Calu3 (cell line): ENCODE results near the gene NSF. TPM values are rescaled to one million over a fixed set of nuclear protein-coding genes. Genes with fewer than 3 reads are reported as not detected.

Experiments
- BruUV-seq: library from RNA; stranded (reverse); fragments of 400-500 nt; replicated peaks from 2 replicates; lab custom pipeline; 2021; lab: Mats Ljungman, UMichigan
- CTCF ChIA-PET: fragments of 300-600 bp; sonication (Branson Sonifier 250); formaldehyde crosslinking; loops from one replicate; lab custom pipeline; 2022; ENCODE audit warnings: antibody characterized with exemption; lab: Charles Lee
- DNase-seq: peaks from one replicate; pipeline ENCODE4 v3.0.0; 2022
- H3K27ac Mint-ChIP-seq: one replicate; pipeline ENCODE4 v1.8.0; 2022; ENCODE audit warnings: mixed read lengths; ENCODE audit not compliant: unreplicated experiment
- H3K27me3 Mint-ChIP-seq: one replicate; pipeline ENCODE4 v1.8.0; 2022; ENCODE audit warnings: mixed read lengths; ENCODE audit not compliant: unreplicated experiment
- H3K36me3 Mint-ChIP-seq: one replicate; pipeline ENCODE4 v1.8.0; 2022; ENCODE audit warnings: mild to moderate bottlenecking, moderate library complexity, mixed read lengths; ENCODE audit not compliant: insufficient read depth, unreplicated experiment
- H3K4me1 Mint-ChIP-seq: one replicate; pipeline ENCODE4 v1.8.0; 2022; ENCODE audit warnings: mild to moderate bottlenecking, low read depth, mixed read lengths; ENCODE audit not compliant: unreplicated experiment
- H3K4me3 Mint-ChIP-seq: one replicate; pipeline ENCODE4 v1.8.0; 2022; ENCODE audit warnings: mild to moderate bottlenecking, low read depth, moderate library complexity, mixed read lengths; ENCODE audit not compliant: unreplicated experiment
- H3K9me3 Mint-ChIP-seq: one replicate; pipeline ENCODE4 v1.8.0; 2022; ENCODE audit warnings: low read depth, mixed read lengths; ENCODE audit not compliant: unreplicated experiment
- intact Hi-C: fragments of 100-400 bp; cut with micrococcal nuclease; formaldehyde crosslinking; loops from one replicate; pipeline ENCODE4 v1.10.0; 2022; ENCODE audit not compliant: unreplicated experiment
- total RNA-seq: library from RNA; stranded (reverse); gene quantifications from 2 replicates; pipeline ENCODE4 v1.2.3, GENCODE V29; 2022
- TF ChIP-seq, protein P1 (sequence below): fragments of 200-600 bp; IDR thresholded peaks from one replicate; pipeline ENCODE4 v1.8.0; 2022; ENCODE audit warnings: antibody characterized with exemption; ENCODE audit not compliant: unreplicated experiment

NSF gene
- total RNA-seq, 1 experiment from 2014 or later, result 79.0 TPM

DNA sequence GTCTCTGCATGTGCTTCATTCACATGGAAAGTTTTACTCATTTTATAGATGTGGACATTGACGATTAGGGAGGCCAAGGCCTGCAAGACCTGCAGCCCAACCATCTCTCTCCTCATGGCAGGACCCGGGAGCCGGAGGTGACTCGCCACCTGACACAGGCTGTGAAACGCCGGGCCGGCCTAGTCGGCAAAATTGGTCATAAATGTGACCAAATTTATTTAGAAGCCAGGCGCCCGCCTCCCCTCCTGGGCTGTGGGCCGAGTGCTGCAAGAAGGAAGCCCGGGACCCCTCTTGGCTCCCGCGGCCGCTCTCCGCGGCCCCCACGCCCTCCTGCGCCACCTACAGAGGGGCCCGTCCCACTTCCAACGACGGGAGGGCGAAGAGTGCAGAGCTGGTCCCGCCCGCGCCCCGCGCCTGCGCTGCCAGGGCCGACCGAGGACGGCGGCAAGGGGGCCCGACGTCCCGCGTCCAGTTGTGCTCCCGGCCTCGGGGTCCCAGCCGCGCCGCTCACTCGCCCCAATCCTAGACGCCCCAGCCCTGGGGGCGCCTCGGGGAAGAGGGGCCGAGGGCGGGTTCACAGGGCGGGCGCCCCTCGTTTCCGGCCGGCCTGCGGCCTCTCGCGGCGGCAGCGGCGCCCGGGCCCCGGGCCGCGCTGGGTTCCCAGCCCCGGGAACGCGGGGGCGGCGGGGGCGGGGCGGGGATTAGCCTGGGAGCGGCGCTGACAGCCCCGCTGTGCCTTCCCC, 180.5 kb downstream of the NSF start:
- H3K9me3 Mint-ChIP-seq, result no peaks in the 10 kb centered on the region
- peaks cover 5% of the 10 kb centered on the region for H3K4me1 Mint-ChIP-seq
- peak overlapping the region; percentile 70 for H3K4me3 Mint-ChIP-seq
- no peaks in the 10 kb centered on the region for H3K27me3 Mint-ChIP-seq
- TSS peak; percentile 39 for BruUV-seq
- H3K36me3 Mint-ChIP-seq, result peaks cover 30% of the 10 kb centered on the region
- intact Hi-C loops, result no loop called here
- DNase-seq, result peak; percentile 82
- TF ChIP-seq, protein P1, sequence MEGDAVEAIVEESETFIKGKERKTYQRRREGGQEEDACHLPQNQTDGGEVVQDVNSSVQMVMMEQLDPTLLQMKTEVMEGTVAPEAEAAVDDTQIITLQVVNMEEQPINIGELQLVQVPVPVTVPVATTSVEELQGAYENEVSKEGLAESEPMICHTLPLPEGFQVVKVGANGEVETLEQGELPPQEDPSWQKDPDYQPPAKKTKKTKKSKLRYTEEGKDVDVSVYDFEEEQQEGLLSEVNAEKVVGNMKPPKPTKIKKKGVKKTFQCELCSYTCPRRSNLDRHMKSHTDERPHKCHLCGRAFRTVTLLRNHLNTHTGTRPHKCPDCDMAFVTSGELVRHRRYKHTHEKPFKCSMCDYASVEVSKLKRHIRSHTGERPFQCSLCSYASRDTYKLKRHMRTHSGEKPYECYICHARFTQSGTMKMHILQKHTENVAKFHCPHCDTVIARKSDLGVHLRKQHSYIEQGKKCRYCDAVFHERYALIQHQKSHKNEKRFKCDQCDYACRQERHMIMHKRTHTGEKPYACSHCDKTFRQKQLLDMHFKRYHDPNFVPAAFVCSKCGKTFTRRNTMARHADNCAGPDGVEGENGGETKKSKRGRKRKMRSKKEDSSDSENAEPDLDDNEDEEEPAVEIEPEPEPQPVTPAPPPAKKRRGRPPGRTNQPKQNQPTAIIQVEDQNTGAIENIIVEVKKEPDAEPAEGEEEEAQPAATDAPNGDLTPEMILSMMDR, result peak; percentile 52
- CTCF ChIA-PET, result no interaction called here
- no peak overlapping the region for H3K27ac Mint-ChIP-seq

DNA sequence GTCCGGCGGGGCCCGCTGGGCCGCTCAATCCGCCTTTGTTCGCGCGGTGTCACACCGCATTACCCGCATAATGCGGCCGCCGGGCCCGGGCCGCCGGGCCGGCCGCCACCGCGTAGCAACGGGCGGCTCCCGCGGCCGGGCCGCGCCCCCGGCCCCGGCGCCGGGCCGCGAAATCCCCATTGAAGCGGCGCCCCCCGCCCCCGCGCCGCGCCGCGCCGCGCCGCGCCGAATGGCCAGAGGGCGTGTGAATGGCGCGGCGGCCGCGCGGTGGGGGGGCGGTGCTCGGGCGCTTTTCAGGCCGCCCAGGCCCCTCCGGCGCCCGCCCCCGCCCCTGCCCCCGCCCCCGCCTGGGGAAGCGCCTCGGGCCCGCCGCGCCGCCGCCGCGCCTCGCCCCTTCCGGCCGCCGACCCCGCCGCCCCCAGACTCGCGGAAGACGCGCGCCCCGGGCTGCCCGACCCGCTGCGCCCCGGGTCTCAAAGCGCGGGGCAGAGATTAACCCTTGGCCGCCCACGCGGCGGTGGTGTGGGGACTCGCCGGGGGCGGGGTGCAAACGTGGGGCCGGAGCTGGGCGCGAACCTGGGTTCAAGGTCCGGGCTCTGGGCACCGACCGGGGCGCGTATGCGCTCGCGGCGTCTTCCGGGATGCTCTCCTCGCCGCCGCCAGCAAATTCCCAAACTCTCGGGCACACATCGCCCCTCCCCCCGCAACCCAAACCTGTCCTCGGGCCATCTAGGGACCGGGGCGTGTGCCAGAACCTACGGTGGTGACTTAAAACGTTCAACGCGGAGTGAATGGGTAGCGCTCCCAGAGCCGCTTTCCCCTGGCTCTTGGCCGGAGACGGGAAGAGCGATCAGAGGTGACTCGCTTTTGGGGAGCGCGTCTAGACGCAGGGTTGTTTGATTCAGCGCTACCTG, 181.3 kb downstream of the NSF start:
- Mint-ChIP-seq H3K27ac (no peak overlapping the region), H3K36me3 (peaks cover 30% of the 10 kb centered on the region), H3K4me3 (peak overlapping the region; percentile 70), H3K27me3 (peaks cover 7% of the 10 kb centered on the region), H3K4me1 (peaks cover 5% of the 10 kb centered on the region), H3K9me3 (no peaks in the 10 kb centered on the region)
- BruUV-seq, result no TSS peak
- peak; percentile 65 for DNase-seq
- TF ChIP-seq, protein P1, result no peak
- intact Hi-C loops, result no loop called here
- CTCF ChIA-PET, result interaction anchor here (0.6 to 0.9 kb wide), 2 partner anchors 10 to 41 kb away, joined by 3 read pairs; no protein-coding TSS in a partner anchor

DNA sequence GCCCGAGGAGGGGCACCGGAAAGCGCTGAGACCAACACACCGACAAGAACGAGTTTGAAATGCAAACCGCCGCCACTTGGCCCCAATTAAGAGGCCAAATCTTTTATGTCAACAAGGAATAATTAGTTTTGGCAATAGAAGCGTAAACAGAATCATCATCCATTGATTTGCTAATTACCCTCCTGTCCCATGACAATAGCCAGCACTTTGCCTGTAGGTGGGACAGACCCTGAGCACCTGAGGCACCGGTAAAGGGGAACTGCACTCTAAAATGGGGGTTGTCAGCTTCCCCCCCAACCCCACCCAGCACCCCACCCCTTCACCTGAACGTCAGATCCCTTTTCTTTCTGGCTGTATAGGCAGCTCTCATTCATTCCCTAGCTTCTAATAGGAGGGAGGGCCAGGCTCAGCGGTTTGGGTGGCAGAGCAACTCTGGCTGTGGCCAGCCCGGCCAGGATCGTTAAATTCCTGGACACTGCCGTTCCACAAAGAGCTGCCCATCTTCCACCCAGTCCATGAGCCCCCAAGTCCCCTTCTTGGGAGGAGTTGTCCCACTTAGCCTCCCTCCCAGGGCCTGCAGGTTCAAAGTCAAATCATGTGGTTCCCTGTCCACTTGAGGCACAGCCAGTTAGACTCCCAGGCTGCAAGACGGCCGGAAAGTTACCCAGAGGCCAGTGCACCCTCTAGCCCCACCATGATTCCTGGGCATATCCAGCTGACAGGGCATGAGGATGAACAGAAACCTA, 182.2 kb downstream of the NSF start:
- no peak for DNase-seq
- Mint-ChIP-seq H3K36me3 (peaks cover 30% of the 10 kb centered on the region), H3K4me3 (peak overlapping the region; percentile 69), H3K27me3 (peaks cover 16% of the 10 kb centered on the region), H3K9me3 (no peaks in the 10 kb centered on the region), H3K4me1 (peaks cover 5% of the 10 kb centered on the region), H3K27ac (peak overlapping the region; percentile 5)
- TF ChIP-seq, protein P1, result no peak
- intact Hi-C loops, result no loop called here
- CTCF ChIA-PET, result interaction anchor here (0.6 to 0.9 kb wide), 2 partner anchors 9 to 40 kb away, joined by 3 read pairs; no protein-coding TSS in a partner anchor
- no TSS peak for BruUV-seq

DNA sequence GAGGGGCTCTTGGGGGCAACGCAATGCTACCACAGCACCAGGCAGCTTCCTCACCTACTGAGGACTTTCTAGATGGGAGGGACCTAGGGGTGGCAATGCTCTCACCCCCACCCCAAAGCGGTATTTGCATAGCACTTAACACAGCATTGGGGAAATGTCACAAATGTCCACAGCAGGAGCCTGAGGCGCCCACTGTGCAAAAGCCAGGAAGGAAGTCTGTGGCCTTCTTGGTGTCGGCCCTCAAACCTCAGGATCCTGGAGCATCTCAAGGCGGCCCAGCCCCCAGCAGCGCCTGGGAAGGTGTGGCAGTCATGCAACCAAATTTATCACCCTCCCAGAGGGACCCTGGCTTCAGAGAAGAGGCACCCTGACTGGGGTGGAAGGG, 182.7 kb downstream of the NSF start:
- no TSS peak for BruUV-seq
- Mint-ChIP-seq H3K27ac (peak overlapping the region; percentile 5), H3K4me3 (peak overlapping the region; percentile 69), H3K9me3 (no peaks in the 10 kb centered on the region), H3K4me1 (peaks cover 5% of the 10 kb centered on the region), H3K36me3 (peaks cover 28% of the 10 kb centered on the region), H3K27me3 (peaks cover 21% of the 10 kb centered on the region)
- CTCF ChIA-PET, result interaction anchor here (0.9 kb wide), 1 partner anchor 8 kb away, joined by 3 read pairs; no protein-coding TSS in a partner anchor
- TF ChIP-seq, protein P1, result no peak
- intact Hi-C loops, result no loop called here
- DNase-seq, result no peak
